Panc1 (cell line): ENCODE results near the gene LMLN. TPM values are rescaled to one million over a fixed set of nuclear protein-coding genes. Genes with fewer than 3 reads are reported as not detected.

Experiments used
- ATAC-seq: fragments of 200-7000 bp; cut with Tn5 transposase; 2 replicates; pipeline ENCODE4 v1.9.1; 2020; ENCODE audit warnings: mild to moderate bottlenecking, moderate library complexity
- BruUV-seq: library from RNA; stranded (reverse); fragments of 400-500 nt; replicated peaks from 2 replicates; lab custom pipeline; 2021; lab: Mats Ljungman, UMichigan
- CTCF ChIA-PET: fragments of 300-600 bp; sonication (Branson Sonifier 250); formaldehyde crosslinking; loops from one replicate; lab custom pipeline; 2022; ENCODE audit warnings: antibody characterized with exemption; lab: Charles Lee
- POLR2A ChIA-PET: fragments of 300-600 bp; sonication (Branson Sonifier 250); formaldehyde crosslinking; loops from one replicate; lab custom pipeline; 2022; ENCODE audit warnings: antibody characterized with exemption; lab: Charles Lee
- DNase-seq: peaks from one replicate; pipeline ENCODE4 v3.0.0-alpha.2; 2010; ENCODE audit warnings: low read depth, low spot score
- H3K27ac ChIP-seq: 2 replicates; pipeline ENCODE4 v1.5.1; 2011; ENCODE audit warnings: mild to moderate bottlenecking, low read length, inconsistent platforms
- H3K27me3 ChIP-seq: fragments of 200-500 bp; sonication (Bioruptor generic); 2 replicates; pipeline ENCODE4 v1.6.0; 2014; ENCODE audit warnings: low read length, inconsistent platforms; ENCODE audit not compliant: control insufficient read depth, insufficient read depth
- H3K36me3 ChIP-seq: fragments of 200-500 bp; sonication (Bioruptor generic); 2 replicates; pipeline ENCODE4 v1.5.1; 2014; ENCODE audit warnings: inconsistent platforms, mild to moderate bottlenecking, low read length, moderate library complexity; ENCODE audit not compliant: control insufficient read depth, insufficient read depth
- H3K4me1 ChIP-seq: 2 replicates; pipeline ENCODE4 v1.5.1; 2011; ENCODE audit warnings: inconsistent platforms, mild to moderate bottlenecking, low read length, moderate library complexity; ENCODE audit not compliant: control insufficient read depth, insufficient read depth
- H3K4me3 ChIP-seq, 2 experiments: 2 replicates each; pipeline ENCODE4 v1.5.1; 2011 to 2012; ENCODE audit warnings: low read depth in 2 of 2, low read length in 2 of 2, mild to moderate bottlenecking in 2 of 2, inconsistent platforms in 1 of 2, moderate library complexity in 1 of 2
- H3K9me3 ChIP-seq: fragments of 200-500 bp; sonication (Bioruptor generic); 2 replicates; pipeline ENCODE4 v1.5.1; 2014; ENCODE audit warnings: low read depth, mild to moderate bottlenecking, inconsistent platforms, low read length, moderate library complexity; ENCODE audit not compliant: control insufficient read depth, insufficient read depth
- POLR2AphosphoS5 ChIP-seq: IDR thresholded peaks from 2 replicates; pipeline ENCODE4 v1.6.1; 2012; ENCODE audit warnings: mild to moderate bottlenecking, low read depth, low read length, moderate library complexity
- SIN3A ChIP-seq: IDR thresholded peaks from 2 replicates; pipeline ENCODE4 v1.6.1; 2012; ENCODE audit warnings: low read depth, mild to moderate bottlenecking, low read length, moderate library complexity, borderline replicate concordance; ENCODE audit not compliant: insufficient read depth
- TCF7L2 ChIP-seq: IDR thresholded peaks from 2 replicates; pipeline ENCODE4 v1.6.1; 2011; ENCODE audit warnings: mild to moderate bottlenecking, low read depth, low read length, inconsistent platforms
- in situ Hi-C: cut with HindIII; loops from 2 replicates; pipeline ENCODE4 v1.10.0; 2016; ENCODE audit warnings: low sequenced_read_pairs, low pct_unique_long_range_greater_than_20kb
- intact Hi-C: fragments of 100-400 bp; cut with micrococcal nuclease; formaldehyde crosslinking; loops from one replicate; pipeline ENCODE4 v1.10.0; 2022; ENCODE audit not compliant: unreplicated experiment
- total RNA-seq: library from RNA; stranded (reverse); gene quantifications from one replicate; pipeline ENCODE4 v1.2.1, GENCODE V29; 2021; ENCODE audit not compliant: unreplicated experiment
- TF ChIP-seq, protein P1 (sequence below), 2 experiments: IDR thresholded peaks; 2 replicates each; pipeline ENCODE4 v1.6.1; 2011 to 2012; ENCODE audit warnings: low read depth in 2 of 2, control low read depth in 1 of 2, low read length in 1 of 2, mild to moderate bottlenecking in 1 of 2, moderate library complexity in 1 of 2; ENCODE audit not compliant: insufficient read depth in 1 of 2
- TF ChIP-seq, protein P2 (sequence below): fragments of 450-650 bp; IDR thresholded peaks from 2 replicates; pipeline ENCODE4 v1.5.1; 2017; ENCODE audit warnings: mild to moderate bottlenecking

Gene LMLN
- total RNA-seq, 1 experiment from 2014 or later = 21.8 TPM

DNA sequence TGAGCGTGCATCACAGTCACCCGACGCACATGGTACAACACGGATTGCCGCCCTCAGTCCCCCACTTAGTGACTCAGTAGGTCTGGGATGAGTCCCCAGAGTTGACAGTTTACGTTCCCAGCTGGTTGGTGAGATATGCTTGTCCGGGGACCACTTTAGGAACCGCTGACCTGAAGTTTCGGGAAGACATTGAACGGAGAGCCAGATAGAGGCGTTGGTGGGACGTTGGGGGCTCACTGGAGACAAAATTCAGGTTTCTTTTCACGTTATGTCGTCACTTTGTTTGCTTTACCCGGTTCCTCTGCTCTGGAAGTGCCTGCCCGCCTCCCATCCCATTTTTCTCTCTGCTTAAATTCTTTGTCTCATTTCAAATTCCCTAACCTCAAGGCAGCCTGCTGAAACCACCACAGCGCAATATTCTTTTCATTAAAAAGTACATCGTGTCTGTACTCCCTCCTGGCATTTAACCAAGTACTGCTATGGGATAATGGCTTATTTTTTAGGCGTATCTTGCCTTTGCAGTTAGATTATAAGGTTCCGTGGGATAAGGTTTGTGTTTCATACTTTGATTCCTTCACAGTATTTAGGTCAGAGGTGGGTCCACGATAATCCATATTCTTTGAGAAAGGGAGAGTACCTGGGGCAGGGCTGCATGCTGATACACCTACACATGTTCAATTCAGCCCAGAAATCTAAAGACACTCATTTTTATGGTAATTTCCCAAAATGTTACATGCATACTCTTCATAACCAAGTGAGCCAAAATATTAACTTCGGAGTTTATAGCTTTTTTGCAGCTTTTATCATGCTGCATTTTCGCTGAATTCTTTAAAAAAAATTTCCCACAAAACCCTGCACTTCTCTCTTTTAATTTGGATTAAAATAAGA lies 921 bp downstream of the LMLN start:
- no peak for ATAC-seq
- TF ChIP-seq POLR2AphosphoS5 (no peak), TCF7L2 (no peak), SIN3A (no peak)
- TF ChIP-seq, protein P1, sequence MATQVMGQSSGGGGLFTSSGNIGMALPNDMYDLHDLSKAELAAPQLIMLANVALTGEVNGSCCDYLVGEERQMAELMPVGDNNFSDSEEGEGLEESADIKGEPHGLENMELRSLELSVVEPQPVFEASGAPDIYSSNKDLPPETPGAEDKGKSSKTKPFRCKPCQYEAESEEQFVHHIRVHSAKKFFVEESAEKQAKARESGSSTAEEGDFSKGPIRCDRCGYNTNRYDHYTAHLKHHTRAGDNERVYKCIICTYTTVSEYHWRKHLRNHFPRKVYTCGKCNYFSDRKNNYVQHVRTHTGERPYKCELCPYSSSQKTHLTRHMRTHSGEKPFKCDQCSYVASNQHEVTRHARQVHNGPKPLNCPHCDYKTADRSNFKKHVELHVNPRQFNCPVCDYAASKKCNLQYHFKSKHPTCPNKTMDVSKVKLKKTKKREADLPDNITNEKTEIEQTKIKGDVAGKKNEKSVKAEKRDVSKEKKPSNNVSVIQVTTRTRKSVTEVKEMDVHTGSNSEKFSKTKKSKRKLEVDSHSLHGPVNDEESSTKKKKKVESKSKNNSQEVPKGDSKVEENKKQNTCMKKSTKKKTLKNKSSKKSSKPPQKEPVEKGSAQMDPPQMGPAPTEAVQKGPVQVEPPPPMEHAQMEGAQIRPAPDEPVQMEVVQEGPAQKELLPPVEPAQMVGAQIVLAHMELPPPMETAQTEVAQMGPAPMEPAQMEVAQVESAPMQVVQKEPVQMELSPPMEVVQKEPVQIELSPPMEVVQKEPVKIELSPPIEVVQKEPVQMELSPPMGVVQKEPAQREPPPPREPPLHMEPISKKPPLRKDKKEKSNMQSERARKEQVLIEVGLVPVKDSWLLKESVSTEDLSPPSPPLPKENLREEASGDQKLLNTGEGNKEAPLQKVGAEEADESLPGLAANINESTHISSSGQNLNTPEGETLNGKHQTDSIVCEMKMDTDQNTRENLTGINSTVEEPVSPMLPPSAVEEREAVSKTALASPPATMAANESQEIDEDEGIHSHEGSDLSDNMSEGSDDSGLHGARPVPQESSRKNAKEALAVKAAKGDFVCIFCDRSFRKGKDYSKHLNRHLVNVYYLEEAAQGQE (IDR thresholded peaks at IDR 0.05; ENCODE audit: insufficient read depth in 1 of 2, low read depth in 2 of 2, low read length in 1 of 2) = no peak
- TF ChIP-seq, protein P2, sequence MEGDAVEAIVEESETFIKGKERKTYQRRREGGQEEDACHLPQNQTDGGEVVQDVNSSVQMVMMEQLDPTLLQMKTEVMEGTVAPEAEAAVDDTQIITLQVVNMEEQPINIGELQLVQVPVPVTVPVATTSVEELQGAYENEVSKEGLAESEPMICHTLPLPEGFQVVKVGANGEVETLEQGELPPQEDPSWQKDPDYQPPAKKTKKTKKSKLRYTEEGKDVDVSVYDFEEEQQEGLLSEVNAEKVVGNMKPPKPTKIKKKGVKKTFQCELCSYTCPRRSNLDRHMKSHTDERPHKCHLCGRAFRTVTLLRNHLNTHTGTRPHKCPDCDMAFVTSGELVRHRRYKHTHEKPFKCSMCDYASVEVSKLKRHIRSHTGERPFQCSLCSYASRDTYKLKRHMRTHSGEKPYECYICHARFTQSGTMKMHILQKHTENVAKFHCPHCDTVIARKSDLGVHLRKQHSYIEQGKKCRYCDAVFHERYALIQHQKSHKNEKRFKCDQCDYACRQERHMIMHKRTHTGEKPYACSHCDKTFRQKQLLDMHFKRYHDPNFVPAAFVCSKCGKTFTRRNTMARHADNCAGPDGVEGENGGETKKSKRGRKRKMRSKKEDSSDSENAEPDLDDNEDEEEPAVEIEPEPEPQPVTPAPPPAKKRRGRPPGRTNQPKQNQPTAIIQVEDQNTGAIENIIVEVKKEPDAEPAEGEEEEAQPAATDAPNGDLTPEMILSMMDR = no peak
- in situ Hi-C loops = no loop called here
- Histone ChIP-seq H3K36me3 (no peaks in the 10 kb centered on the region), H3K27me3 (no peaks in the 10 kb centered on the region), H3K9me3 (no peaks in the 10 kb centered on the region), H3K27ac (peak overlapping the region; percentile 99), H3K4me1 (peaks cover 37% of the 10 kb centered on the region), H3K4me3 (peak overlapping the region; percentile 69 to 94)
- POLR2A ChIA-PET = interaction anchor here (0.8 kb wide), 1 partner anchor 123 kb away, joined by 4 read pairs; no protein-coding TSS in a partner anchor
- no peak for DNase-seq
- CTCF ChIA-PET = no interaction called here
- no TSS peak for BruUV-seq
- intact Hi-C loops = loop anchor here (5.0 kb wide), 1 partner anchor 126 kb away; no protein-coding TSS in a partner anchor

DNA sequence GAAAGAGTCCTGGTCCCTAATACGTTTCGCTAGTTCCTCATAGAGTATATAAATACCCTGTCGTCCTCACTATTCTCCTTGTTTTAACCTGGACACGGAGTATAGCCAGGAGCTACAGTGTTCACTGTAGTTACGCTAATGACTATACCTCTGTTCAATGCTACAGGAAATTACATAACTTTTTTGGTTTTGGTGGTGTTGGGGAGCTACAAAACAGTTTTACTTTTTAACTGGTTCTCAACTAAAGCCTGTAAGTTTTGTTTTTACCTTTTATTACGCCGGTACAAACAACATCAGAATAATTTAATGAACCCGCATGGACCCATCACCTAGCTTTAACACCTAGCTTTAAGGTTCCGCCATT lies 1.5 kb downstream of the LMLN start:
- no peak overlapping the region; a peak in 1 of 4 replicates for H3K4me3 ChIP-seq
- in situ Hi-C loops = no loop called here

More for the DNA sequence above, 1.5 kb downstream of the LMLN start:
- POLR2A ChIA-PET = interaction anchor here (0.8 kb wide), 1 partner anchor 123 kb away, joined by 4 read pairs; no protein-coding TSS in a partner anchor
- ATAC-seq (no peak), DNase-seq (no peak)
- intact Hi-C loops = loop anchor here (5.0 kb wide), 1 partner anchor 126 kb away; no protein-coding TSS in a partner anchor
- H3K9me3 ChIP-seq = no peaks in the 10 kb centered on the region
- peaks cover 31% of the 10 kb centered on the region for H3K4me1 ChIP-seq
- BruUV-seq = no TSS peak
- no peaks in the 10 kb centered on the region for H3K27me3 ChIP-seq
- no peaks in the 10 kb centered on the region for H3K36me3 ChIP-seq
- CTCF ChIA-PET = no interaction called here
- H3K27ac ChIP-seq = peak overlapping the region; percentile 99
- TF ChIP-seq, protein P1 (IDR thresholded peaks at IDR 0.05; ENCODE audit: insufficient read depth in 1 of 2, low read depth in 2 of 2, low read length in 1 of 2) = no peak
- no peak for TF ChIP-seq TCF7L2
- TF ChIP-seq POLR2AphosphoS5 = no peak
- TF ChIP-seq, protein P2 = no peak
- TF ChIP-seq SIN3A = no peak
